OCI-LY3 (cell line): ENCODE data around the gene ADAMTS2.

Source experiments
- H2AFZ ChIP-seq: fragments of 200-600, 300-600 bp; shearing (Covaris generic); 2 replicates; pipeline ENCODE4 v1.6.0; 2014; ENCODE audit warnings: antibody characterized with exemption, low read depth, low read length
- H3K27ac ChIP-seq: fragments of 200-600, 300-600 bp; sonication (generic); 2 replicates; pipeline ENCODE4 v1.5.1; 2014; ENCODE audit warnings: mild to moderate bottlenecking, low read length, moderate library complexity, mixed read lengths
- H3K27me3 ChIP-seq: fragments of 200-600, 300-600 bp; sonication (generic); 2 replicates; pipeline ENCODE4 v1.6.1; 2014; ENCODE audit warnings: low read depth, low read length, mixed read lengths
- H3K36me3 ChIP-seq: fragments of 200-600, 300-600 bp; sonication (generic); replicated peaks from 2 replicates; pipeline ENCODE3; 2014; ENCODE audit warnings: low read depth, low read length, mixed read lengths
- H3K4me1 ChIP-seq: fragments of 300-600, 200-600 bp; sonication (generic); 2 replicates; pipeline ENCODE4 v1.6.1; 2014; ENCODE audit warnings: low read length, mixed read lengths
- H3K4me2 ChIP-seq: fragments of 200-600, 300-600 bp; sonication (generic); 2 replicates; pipeline ENCODE4 v1.6.1; 2014; ENCODE audit warnings: low read length, mixed read lengths
- H3K4me3 ChIP-seq: fragments of 300-600, 200-600 bp; sonication (generic); 2 replicates; pipeline ENCODE4 v1.5.1; 2014; ENCODE audit warnings: antibody characterized with exemption, mild to moderate bottlenecking, low read length, moderate library complexity
- H3K79me2 ChIP-seq: fragments of 300-600, 200-600 bp; shearing (Covaris generic); 2 replicates; pipeline ENCODE4 v1.6.1; 2014; ENCODE audit warnings: mild to moderate bottlenecking, low read length, mixed read lengths
- H3K9ac ChIP-seq: fragments of 300-600, 200-600 bp; shearing (Covaris generic); 2 replicates; pipeline ENCODE4 v1.6.0; 2014; ENCODE audit warnings: mild to moderate bottlenecking, low read length, moderate library complexity
- H3K9me3 ChIP-seq: fragments of 200-600, 300-600 bp; shearing (Covaris generic); 2 replicates; pipeline ENCODE4 v1.6.1; 2014; ENCODE audit warnings: low read length, mixed read lengths; ENCODE audit not compliant: insufficient read depth
- H4K20me1 ChIP-seq: fragments of 200-600, 300-600 bp; sonication (generic); 2 replicates; pipeline ENCODE4 v1.6.1; 2016; ENCODE audit warnings: low read length, mixed read lengths; ENCODE audit not compliant: insufficient read depth
- EZH2phosphoT487 ChIP-seq: fragments of 200-600 bp; shearing (Covaris generic); IDR thresholded peaks from 2 replicates; pipeline ENCODE4 v1.6.1; 2018; ENCODE audit warnings: antibody characterized with exemption, mixed run types, low read depth
- TF ChIP-seq, protein P1 (sequence below): fragments of 200-600, 300-600 bp; sonication (generic); IDR thresholded peaks from 2 replicates; pipeline ENCODE4 v1.5.1; 2014; ENCODE audit warnings: antibody characterized with exemption, low read length, low read depth

ADAMTS2 gene

DNA sequence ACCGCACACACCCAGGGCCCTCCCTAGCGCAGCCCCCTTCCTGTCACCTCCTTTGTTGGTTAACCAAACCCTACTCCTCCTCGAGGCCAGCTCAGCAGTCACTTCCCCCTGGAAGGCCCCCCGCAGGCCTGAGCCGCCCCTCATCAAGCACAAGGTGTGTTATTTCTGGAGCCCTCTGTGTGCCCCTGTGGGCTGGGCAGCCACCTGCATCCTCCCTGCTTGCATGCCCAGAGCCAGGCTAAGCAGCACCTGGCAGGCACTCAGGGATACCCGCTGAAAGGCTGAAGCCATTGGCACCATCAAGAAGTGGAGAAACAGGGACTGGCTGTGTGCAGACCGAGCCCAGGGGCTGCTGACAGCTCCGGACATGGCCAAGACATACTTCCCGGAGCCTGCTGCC is 163.3 kb downstream of the ADAMTS2 start:
- Histone ChIP-seq H3K4me3 (no peak overlapping the region), H3K4me2 (no peak overlapping the region), H3K79me2 (no peaks in the 10 kb centered on the region), H3K9me3 (0 out of 2 replicates have a peak, but pooled peaks cover 4% of the 10 kb centered on the region), H4K20me1 (no peaks in the 10 kb centered on the region), H3K4me1 (no peaks in the 10 kb centered on the region), H3K36me3 (no peaks in the 10 kb centered on the region), H3K27ac (no peak overlapping the region), H3K9ac (no peak overlapping the region), H3K27me3 (no peaks in the 10 kb centered on the region), H2AFZ (no peak overlapping the region)
- TF ChIP-seq, protein P1, sequence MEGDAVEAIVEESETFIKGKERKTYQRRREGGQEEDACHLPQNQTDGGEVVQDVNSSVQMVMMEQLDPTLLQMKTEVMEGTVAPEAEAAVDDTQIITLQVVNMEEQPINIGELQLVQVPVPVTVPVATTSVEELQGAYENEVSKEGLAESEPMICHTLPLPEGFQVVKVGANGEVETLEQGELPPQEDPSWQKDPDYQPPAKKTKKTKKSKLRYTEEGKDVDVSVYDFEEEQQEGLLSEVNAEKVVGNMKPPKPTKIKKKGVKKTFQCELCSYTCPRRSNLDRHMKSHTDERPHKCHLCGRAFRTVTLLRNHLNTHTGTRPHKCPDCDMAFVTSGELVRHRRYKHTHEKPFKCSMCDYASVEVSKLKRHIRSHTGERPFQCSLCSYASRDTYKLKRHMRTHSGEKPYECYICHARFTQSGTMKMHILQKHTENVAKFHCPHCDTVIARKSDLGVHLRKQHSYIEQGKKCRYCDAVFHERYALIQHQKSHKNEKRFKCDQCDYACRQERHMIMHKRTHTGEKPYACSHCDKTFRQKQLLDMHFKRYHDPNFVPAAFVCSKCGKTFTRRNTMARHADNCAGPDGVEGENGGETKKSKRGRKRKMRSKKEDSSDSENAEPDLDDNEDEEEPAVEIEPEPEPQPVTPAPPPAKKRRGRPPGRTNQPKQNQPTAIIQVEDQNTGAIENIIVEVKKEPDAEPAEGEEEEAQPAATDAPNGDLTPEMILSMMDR, result no peak
- TF ChIP-seq EZH2phosphoT487, result no peak

DNA sequence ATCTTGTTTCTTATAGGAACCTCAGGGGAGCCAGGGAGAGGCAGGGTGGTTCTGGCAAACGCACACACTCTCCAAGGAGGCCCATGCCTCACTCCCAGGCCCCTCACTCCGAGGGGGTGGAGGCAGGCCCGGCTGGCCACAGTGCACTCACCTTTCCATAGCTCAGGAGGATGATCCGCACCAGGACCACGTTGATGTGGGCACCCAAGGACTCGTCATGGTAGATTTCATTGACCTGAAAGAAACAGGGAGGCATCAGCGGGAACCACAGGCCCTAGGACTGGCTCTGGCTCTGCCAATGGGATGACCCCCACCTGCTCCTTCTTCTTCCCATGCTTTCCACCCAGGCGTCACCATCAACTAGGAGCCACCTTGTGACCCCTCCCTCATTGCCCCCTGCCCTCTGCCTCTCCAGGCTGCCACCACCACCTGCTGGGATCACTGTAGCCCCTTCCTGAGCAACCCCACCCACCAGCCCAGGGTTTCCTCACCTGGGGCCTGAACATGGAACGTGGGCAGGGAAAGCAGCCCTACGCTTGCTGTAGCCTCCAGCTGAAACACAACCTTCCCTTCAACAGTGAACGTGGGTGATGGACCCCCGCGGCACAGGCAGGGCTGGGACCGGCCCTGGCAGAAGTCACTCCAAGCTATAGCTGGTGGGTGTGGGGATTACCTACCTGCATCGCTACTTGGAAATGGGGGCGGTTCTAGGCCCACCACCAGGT is 164.2 kb downstream of the ADAMTS2 start:
- TF ChIP-seq, protein P1, result no peak
- TF ChIP-seq EZH2phosphoT487, result no peak
- Histone ChIP-seq H3K9me3 (0 out of 2 replicates have a peak, but pooled peaks cover 4% of the 10 kb centered on the region), H2AFZ (no peak overlapping the region), H3K27me3 (no peaks in the 10 kb centered on the region), H3K4me3 (no peak overlapping the region), H3K9ac (no peak overlapping the region), H4K20me1 (no peaks in the 10 kb centered on the region), H3K4me1 (no peaks in the 10 kb centered on the region), H3K4me2 (no peak overlapping the region), H3K36me3 (no peaks in the 10 kb centered on the region), H3K79me2 (no peaks in the 10 kb centered on the region), H3K27ac (no peak overlapping the region)

DNA sequence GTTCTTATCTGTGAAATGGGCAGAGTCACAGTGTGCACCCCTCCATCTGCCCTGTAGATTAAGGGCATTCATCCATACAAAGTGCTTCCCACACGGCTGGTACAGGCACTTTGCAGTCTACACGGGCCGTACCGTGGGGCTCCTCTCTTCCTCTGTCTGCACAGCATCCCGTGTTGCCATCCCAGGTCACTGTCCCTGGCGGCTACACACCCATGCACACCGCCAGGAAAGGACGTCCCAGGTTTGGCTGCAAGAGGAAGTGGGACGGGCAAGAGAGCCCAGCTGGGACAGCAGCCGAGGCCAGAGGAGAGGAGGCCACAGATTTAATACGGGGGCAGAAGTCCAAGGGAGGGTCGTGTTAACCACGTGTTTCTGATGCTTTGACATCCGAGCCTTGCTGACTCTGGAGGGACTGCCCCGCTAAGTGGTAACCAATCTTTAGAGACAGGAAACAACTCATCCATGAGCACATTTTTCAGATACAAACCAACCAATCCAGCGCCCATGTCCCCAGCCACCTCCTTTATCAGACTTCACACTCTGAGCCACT is 165.1 kb downstream of the ADAMTS2 start:
- Histone ChIP-seq H3K9ac (no peak overlapping the region), H3K9me3 (0 out of 2 replicates have a peak, but pooled peaks cover 4% of the 10 kb centered on the region), H3K4me2 (no peak overlapping the region), H3K79me2 (no peaks in the 10 kb centered on the region), H3K4me1 (no peaks in the 10 kb centered on the region), H3K27me3 (no peaks in the 10 kb centered on the region), H2AFZ (no peak overlapping the region), H4K20me1 (no peaks in the 10 kb centered on the region), H3K36me3 (no peaks in the 10 kb centered on the region), H3K27ac (no peak overlapping the region), H3K4me3 (no peak overlapping the region)
- TF ChIP-seq, protein P1, result no peak
- TF ChIP-seq EZH2phosphoT487, result no peak

DNA sequence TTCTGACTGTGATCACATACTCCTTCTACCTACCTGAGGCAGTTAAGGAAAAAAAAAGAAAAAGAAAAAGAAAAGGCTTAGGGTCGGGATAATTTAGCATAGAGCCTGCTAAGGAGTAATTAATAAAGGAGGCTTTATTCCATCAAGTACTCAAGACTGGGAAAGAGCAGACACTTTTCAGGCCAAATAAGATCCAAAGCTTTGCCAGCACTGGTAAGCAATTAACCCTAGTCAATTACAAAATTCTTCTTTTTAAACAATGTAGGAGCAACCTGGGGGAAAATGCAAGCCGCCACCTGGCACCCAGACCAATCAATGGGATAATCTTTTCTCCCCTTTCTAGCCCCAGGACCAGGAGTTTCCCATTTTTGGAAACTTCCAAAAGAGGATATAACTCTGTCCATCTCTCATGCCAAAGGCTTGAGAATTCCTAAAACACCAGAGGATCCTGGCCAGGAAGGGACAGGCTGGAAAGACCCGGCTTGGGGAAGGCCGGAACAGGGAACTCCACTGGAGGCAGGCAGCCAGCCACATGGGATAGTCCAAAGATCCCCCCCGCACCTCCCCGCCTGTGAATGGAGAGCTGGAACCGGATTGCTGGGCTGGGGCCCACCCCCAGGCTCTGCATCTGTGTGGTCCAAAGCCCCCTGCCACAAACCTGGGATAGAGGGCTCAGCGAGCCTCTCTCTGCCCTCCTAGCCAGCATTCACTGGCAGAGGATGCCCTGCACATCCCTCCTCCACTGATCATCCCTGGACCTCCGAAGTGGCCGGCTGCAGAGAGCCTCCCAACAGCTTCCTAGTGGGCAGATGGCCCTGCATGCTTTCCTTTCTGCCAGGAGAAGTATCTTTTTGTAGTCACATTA is 167.3 kb downstream of the ADAMTS2 start:
- Histone ChIP-seq H3K4me2 (no peak overlapping the region), H3K36me3 (no peaks in the 10 kb centered on the region), H3K9me3 (0 out of 2 replicates have a peak, but pooled peaks cover 4% of the 10 kb centered on the region), H3K4me1 (no peaks in the 10 kb centered on the region), H3K27me3 (no peaks in the 10 kb centered on the region), H3K4me3 (no peak overlapping the region), H3K27ac (no peak overlapping the region), H2AFZ (no peak overlapping the region), H3K9ac (no peak overlapping the region), H4K20me1 (no peaks in the 10 kb centered on the region), H3K79me2 (no peaks in the 10 kb centered on the region)
- TF ChIP-seq, protein P1, result no peak
- TF ChIP-seq EZH2phosphoT487, result no peak
